ENCODE results near the gene MSI2.
A peak's percentile ranks its signal among the peaks of the same experiment; 100 is the strongest.

MSI2 gene

GRCh38 chr17:57350266-57350665 lies 93.9 kb downstream of the MSI2 start:
- no peak for DNase-seq

GRCh38 chr17:57352665-57353175 lies 96.4 kb downstream of the MSI2 start:
- no peak for DNase-seq

- no peak for DNase-seq
Measured at GRCh38 chr17:57354673-57355072, 98.3 kb downstream of the MSI2 start.

GRCh38 chr17:57355090-57355859 lies 99.0 kb downstream of the MSI2 start:
- no peak for DNase-seq

- no peak for DNase-seq
Measured at GRCh38 chr17:57356153-57356718, 99.9 kb downstream of the MSI2 start.

GRCh38 chr17:57356719-57357391 lies 100.5 kb downstream of the MSI2 start:
- DNase-seq: no peak

- DNase-seq: peak; percentile 63
Measured at GRCh38 chr17:57357392-57357784, 101.1 kb downstream of the MSI2 start.

- DNase-seq: no peak
Measured at GRCh38 chr17:57357830-57358430, 101.6 kb downstream of the MSI2 start.

GRCh38 chr17:57360266-57360665 lies 103.9 kb downstream of the MSI2 start:
- no peak for DNase-seq

GRCh38 chr17:57362797-57363556 lies 106.7 kb downstream of the MSI2 start:
- no peak for DNase-seq

GRCh38 chr17:57363580-57363979 lies 107.3 kb downstream of the MSI2 start:
- no peak for DNase-seq

- no peak for DNase-seq
Measured at GRCh38 chr17:57363998-57364643, 107.8 kb downstream of the MSI2 start.

- no peak for DNase-seq
Measured at GRCh38 chr17:57365420-57365819, 109.1 kb downstream of the MSI2 start.

GRCh38 chr17:57366177-57366557 lies 109.8 kb downstream of the MSI2 start:
- no peak for DNase-seq

GRCh38 chr17:57366558-57367351 lies 110.4 kb downstream of the MSI2 start:
- DNase-seq: peak; percentile 64

- no peak for DNase-seq
Measured at GRCh38 chr17:57368637-57369336, 112.5 kb downstream of the MSI2 start.

- no peak for DNase-seq
Measured at GRCh38 chr17:57369509-57369945, 113.2 kb downstream of the MSI2 start.

- DNase-seq: no peak
Measured at GRCh38 chr17:57370037-57370581, 113.8 kb downstream of the MSI2 start.

- no peak for DNase-seq
Measured at GRCh38 chr17:57370619-57371018, 114.3 kb downstream of the MSI2 start.

- DNase-seq: no peak
Measured at GRCh38 chr17:57372156-57372555, 115.8 kb downstream of the MSI2 start.

All from DMS153 (cell line).